ENCODE measurements around the gene LKAAEAR1.
"Not testable (repeated sequence)": the region's sequence is repeated elsewhere in the genome, so short reads cannot be mapped to it uniquely, and the experiment has no call there.

Gene LKAAEAR1

DNA sequence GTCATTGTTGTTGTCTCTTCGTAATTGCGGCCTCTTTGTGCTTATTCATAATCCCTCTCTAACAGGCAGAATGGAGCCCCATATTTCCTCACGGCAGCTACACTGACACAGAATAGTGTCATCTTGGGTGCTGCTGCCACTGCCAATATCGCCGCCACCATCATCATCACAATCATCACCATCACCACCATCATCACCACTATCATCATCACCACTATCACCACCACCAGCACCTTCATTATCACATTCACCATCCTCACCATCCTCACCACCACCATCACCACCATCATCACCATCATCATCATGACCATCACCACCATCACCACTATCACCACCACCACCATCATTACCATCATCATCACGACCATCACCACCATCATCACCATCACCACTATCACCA, 12.3 kb upstream of the LKAAEAR1 start:
- DNase-seq, result no peak

DNA sequence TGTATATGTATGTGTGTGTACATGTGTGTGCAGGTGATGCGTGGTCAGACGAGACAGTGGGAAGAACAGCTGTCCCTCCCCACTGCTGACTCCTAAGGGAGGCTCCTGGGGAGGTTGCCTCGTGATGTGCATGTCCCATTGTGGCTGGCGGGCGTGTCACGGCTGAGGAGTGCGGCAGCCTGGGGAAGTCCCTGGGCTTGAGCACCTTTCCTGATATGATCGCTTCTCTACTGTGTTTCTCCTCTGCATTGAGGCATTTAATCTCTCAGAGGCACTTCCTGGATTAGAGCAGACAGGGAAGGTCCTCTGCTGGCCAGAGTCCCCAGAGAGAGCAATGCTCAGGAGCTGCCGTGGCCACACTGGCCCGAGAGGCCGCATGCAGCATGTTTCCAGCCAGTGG, 11.7 kb upstream of the LKAAEAR1 start:
- DNase-seq, result no peak

DNA sequence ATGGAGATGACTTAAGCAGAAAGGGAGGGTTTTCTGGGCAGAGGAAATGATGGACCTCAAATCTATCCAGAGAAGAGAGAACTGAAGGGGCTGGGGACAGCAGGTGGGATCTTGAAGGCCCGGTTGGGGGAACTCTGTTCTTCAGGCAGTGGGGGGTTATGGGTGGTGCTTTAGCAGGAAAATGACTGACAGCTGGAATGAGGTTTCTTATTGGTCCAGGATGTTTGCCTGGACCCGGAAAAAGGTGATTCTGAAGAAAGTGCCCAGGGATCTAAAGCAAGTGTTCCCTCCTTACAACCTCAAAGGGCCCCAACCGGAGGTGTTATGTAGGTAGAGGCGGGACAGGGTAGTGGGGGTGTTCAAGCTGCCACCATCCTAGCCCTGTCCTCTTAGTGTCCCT, 11.3 kb upstream of the LKAAEAR1 start:
- DNase-seq, result no peak

DNA sequence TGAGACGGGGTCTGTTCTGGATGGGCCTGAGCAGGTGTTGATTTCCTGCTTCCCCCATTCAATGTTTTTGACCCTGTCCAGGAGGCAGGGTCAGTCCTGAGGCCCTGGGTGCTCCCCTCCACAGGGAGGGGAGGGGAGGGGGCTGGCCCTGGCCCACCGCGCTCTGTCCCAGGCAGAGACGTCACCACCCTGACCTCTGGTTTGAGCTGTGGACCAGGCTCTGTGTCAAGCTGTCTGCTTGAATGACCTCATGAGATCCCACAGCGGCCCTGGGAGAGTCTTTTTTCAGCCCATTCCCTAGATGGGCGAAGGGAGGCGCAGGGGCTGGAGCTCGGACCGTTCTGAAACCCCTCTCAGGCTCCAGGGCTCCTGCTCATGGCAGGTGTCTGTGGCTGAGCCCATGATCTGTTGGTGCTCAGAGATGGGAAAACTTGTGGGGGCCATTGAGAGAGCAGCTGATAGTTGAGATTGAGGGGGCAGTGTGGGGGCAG, 8.9 kb upstream of the LKAAEAR1 start:
- no peak for DNase-seq

DNA sequence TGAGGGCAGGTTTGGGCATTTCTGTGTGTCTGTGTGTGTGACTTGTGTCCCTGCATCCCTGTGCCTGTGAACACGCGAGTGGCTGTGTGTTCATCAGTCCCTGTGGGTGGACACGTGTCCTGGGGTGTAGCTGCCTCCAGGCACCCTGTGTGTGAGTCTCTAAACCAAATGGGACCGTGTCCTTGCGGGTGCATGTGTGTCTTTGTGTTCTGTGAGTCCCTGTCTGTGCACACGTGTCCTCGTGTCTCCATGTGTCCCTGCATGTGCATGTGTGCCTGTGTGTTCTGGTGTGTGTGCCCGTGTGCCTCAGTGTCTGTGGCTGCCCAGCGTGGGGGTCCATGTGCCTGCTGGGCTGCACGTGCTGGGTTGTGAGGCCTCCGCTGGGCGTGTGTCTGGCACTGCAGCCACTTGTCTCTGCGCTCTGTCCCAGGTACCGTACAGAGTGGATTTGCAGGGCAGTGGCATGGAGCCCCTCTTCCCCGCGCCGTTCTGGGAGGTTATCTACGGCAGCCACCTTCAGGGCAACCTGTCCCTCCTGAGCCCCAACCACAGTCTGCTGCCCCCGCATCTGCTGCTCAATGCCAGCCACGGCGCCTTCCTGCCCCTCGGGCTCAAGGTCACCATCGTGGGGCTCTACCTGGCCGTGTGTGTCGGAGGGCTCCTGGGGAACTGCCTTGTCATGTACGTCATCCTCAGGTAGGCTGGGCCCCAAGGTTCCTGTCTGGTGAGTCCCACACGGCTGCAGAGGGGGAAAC, 8.2 kb upstream of the LKAAEAR1 start:
- no peak for DNase-seq

DNA sequence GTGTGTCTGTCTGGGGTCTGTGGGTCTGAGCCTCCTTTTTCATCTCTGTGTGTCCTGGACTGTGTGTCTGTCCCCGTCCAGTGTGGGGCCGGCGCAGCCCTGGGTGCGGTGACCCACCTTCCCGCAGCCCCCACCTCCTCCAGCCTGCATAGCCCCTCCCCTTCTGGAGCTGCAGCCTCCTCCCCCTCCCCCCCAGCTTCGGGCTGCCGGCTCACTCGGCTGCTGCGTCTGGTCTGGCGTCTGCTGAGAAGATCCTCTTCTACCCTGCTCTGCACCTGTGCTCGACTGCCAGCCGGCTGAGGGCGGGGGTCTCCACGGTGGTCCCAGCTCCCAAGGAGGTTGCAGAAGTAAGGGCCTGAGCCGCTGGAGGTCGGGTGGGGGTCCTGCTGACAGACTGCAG, 7.6 kb upstream of the LKAAEAR1 start:
- no peak for DNase-seq

DNA sequence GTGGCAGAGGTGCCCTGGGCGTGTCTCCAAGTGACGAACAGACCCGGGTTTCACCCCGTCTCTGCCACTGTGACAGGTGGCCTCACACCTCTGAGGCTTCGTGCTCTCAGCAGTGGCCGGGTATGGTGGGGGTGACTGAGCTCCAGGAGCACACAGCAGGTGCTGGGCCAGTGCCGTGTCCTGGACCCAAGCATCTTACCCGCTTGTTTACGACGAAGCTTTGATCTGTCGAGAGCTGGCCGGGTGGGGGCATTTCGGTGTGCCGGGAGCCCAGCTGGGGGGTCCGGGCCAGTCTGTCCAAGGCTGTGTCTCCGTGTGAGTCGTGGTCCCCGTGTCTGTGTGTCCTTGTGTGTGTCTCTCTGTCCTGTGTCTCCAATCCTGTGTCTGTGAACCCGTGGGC, 7.1 kb upstream of the LKAAEAR1 start:
- DNase-seq, result no peak

DNA sequence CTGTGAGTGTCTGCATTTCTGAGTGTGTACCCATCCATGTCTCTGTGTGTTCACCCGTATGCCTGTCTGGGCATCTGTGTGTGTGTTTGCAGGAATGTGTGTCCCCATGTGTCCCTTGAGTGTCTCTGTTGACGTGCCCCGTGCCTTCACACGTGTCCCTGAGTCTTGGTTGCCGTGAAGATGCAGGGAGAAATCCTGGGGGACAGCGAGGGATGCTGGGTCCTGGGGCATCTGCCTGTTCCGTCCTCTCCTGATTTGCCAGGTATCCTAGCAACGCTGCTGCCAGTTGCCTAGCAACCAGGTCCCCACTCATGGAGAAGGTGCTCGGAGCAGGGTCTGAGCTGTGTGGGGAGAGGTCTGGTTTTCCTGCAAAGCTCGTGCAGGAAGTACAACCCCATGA, 6.0 kb upstream of the LKAAEAR1 start:
- no peak for DNase-seq

DNA sequence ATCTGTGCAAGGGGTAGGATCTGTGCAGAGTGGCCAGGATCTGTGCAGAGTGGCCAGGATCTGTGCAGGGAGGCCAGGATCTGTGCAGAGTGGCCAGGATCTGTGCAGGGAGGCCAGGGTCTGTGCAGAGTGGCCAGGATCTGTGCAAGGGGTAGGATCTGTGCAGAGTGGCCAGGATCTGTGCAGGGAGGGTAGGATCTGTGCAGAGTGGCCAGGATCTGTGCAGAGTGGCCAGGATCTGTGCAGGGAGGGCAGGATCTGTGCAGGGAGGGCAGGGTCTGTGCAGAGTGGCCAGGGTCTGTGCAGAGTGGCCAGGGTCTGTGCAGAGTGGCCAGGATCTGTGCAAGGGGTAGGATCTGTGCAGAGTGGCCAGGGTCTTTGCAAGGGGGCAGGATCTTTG, 4.4 kb upstream of the LKAAEAR1 start:
- DNase-seq, result not testable (repeated sequence)

DNA sequence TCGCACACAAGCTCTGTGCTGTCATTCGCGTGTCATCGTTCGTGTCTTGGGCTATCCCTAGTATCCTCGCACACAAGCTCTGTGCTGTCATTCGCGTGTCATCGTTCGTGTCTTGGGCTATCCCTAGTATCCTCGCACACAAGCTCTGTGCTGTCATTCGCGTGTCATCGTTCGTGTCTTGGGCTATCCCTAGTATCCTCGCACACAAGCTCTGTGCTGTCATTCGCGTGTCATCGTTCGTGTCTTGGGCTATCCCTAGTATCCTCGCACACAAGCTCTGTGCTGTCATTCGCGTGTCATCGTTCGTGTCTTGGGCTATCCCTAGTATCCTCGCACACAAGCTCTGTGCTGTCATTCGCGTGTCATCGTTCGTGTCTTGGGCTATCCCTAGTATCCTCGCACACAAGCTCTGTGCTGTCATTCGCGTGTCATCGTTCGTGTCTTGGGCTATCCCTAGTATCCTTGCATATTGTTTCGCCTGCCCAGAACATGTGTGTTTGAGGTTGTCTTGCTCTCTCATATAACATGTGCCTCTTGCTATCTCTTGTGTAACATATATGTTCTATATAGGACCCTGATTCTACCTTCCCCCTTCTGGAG, 3.1 kb upstream of the LKAAEAR1 start:
- DNase-seq, result not testable (repeated sequence)

DNA sequence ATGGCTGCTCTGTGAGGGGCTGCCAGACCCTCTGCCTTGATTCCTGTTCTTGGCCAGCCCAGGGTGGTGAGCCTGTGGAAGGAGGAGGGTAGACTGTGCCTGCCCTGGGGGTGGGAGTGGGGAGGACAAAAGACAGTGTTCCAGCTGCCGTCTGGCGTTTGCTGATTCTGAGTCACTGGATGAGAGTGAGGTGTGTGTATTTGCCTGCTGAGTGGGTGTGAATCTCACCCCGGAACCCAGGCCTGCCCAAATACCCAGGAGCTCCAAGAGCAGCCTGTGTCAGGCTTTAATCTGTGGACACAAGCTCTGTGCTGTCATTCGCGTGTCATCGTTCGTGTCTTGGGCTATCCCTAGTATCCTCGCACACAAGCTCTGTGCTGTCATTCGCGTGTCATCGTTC, 2.6 kb upstream of the LKAAEAR1 start:
- DNase-seq, result no peak

DNA sequence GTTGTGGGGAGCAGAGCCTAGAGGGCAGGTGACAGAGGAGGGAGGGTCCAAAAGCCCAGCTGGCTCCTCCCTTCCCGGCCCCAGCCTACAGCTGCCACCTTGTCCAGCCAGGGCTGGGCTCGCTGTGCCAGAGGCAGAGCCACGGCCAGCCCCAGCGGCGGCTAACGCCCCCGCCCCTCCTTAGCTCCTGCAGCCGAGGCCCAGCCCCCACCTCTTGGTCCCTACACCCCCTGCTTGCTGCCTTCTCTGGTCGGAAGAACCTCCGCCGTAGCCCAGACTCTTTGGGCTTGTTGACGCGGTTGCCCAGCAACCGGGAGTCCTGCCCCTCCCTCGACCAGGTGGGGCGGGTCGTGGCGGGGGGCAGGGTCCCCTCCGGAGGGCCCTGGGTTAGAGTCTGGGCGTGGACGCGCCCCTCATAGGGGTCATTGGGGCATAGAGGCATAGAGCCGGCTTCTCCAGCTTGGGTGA, 521 bp upstream of the LKAAEAR1 start:
- no peak for DNase-seq

DNA sequence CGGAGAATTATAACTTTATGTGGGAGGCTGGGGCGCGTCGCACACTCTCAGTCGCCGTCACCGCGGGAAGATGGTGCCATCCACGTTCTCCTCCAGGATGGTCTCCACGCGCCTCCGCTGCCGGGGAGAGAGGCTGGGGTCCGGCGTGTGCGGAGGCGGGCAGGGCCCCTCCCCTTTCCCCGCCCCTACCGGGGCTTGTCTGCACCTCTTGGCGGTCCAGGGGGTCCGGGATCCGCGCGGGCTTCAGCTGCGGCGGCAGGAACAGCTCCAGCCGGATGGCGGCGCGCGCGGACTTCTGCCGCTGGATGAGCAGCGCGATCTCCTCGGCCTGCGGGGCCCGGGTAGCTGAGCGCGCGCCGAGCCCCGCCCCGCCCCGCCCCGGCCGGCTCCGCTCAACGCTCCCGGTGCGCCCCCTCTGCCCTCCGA, 807 bp downstream of the LKAAEAR1 start:
- peak; percentile 71 for DNase-seq

DNA sequence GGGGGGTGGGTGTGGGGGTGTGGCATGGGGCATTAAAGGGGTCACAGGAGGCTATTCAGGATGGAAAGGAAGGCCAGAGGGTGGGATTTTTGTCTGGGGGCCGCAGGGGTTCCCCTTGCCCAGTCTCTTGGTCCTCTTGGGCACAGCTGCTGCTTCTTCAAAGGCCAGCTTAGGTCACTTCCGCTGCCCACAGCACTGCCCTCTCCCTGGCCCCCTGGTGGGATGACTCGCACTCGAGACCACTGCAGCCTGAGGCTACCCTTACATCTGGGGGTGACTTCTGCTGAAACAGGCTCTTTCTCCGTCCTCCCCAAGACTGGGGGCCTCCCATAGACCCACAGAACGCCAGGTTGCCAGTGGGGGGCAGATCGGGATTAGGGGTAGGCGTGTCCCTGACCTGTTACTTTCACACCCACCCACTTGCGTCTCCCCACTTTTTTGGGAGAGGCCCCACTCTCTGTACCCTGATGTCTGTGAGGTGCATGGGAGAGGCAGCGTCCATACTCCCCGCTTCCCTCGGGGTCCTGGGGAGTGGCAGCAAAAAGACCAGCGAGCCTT, 1.3 kb downstream of the LKAAEAR1 start:
- no peak for DNase-seq

DNA sequence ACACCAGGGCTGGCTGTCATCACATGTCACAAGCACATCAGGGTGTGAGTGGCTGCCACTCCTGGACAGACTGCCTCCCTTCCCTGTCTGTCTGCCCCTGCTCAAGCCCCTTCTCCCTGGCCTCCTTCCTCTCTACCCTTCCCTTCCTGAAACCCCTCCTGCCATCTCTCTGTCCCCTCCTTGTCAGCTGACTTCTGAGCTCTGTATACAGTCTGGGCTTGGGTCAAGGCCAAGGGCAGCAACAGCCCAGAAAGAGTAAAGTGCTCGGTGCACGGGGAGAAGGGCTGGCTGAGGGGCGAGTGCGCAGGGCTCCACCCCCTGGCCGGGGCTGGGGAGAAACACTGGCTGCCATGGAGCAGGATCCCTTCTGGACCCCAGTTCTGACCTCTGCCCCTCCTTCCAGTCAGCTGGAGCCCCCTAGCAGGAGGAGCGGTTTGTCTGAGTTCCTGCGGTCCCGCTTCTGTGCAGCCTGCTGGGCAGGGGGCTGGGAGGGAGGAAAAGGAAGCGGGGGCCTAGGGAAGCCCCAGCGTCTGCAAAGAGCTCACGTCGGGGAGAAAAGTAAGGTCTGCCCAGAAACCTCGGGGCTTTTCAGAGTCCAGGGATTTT, 2.0 kb downstream of the LKAAEAR1 start:
- no peak for DNase-seq

DNA sequence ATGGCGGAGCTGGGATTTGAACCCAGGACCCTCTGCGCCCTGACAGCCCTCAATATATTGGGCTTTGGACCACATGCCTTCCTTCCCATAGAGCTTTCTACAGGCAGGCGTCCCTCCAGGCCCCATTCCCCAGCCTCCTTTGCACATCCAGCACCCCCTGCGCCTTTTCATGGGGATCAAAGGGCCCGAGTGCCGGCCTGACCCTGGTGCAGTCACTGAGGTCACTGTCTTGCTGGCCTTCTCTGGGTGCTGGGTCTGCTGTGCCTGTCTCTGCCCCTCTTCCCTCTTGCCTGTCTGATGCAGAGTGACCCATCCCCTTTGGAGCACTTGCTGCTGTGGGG, 2.6 kb downstream of the LKAAEAR1 start:
- DNase-seq, result no peak

DNA sequence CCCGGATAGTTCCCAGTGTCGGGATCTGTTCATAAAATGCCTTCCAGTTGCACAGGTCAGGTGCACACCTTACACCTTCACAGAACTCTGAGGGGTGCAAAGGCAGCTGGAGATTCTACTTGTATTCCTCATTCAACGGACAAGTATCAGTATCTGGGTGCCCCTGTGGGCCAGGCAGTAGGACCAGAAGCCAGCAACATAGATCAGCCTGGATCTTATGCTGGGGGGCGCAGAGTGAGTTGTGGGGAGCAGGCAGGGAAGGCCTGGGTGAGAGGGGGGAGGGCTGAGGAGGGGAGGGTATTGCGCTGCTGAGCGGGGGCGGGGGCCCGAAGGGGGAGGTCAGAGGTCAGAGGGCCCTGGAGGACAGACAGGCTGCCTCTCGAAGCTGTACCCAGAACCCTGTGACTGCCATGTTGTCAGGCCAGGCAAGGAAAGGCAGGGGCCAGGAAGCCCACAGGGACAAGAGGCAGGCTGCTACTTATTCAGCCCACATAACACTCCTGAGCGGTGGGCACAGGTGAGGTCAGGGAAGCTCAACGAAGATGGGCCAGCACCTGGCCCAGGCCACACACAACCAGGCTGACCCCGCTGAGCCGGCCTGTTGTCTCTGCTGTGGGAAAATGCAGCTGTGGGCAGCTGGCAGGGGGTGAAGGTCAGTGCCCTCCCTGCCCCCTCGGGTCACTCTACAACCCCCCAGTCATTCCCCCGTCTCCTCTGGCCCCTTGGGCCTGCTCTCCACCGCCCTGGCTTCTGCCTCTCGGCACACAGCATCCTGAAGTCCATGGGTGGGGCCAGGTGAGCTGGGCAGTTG, 3.2 kb downstream of the LKAAEAR1 start:
- no peak for DNase-seq

DNA sequence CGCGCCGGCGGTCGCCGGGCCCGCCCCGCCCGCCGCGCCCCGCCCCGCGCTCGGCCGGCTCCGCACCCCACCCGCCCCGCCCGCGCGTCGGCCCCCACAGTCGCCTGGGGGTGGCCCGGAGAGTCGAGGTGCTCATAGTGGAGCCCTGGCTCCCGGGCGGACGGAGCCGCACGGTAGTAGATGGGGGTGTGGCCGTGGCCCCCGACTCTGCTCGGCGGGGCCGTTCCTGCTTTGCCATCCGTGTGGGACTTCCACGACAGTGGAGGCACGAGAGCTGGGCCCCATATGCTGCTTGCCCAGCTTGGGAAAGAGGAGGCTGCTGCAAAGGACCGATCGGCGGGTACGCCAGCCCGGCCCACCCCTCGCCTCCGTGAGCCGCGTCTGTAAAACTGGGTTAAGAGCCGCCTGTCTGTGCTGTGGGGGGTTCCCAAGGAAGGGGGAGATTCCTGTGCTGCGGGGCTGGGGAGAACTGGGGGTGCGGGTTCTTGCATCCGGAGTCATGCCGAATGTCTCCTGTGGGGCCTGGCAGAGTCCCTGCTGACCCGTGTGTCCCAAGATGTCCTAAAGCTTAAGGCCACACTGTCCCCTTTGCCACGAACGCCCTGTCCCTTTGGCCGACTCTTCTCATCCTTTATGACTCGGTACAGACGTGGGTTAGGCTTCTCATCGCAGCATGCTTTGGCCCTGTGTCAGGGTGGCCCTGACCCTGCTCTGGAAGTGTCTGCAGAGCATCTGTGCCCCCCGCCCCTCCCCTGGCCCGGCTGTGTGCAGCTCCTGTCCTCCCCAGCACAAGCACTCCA, 4.0 kb downstream of the LKAAEAR1 start, which contains the start of gene OPRL1:
Gene OPRL1, plus strand, starts transcription at position 70 of the 800 bp plus-strand sequence. CDS start 12,639 bp downstream, outside the sequence.
- no peak for DNase-seq

DNA sequence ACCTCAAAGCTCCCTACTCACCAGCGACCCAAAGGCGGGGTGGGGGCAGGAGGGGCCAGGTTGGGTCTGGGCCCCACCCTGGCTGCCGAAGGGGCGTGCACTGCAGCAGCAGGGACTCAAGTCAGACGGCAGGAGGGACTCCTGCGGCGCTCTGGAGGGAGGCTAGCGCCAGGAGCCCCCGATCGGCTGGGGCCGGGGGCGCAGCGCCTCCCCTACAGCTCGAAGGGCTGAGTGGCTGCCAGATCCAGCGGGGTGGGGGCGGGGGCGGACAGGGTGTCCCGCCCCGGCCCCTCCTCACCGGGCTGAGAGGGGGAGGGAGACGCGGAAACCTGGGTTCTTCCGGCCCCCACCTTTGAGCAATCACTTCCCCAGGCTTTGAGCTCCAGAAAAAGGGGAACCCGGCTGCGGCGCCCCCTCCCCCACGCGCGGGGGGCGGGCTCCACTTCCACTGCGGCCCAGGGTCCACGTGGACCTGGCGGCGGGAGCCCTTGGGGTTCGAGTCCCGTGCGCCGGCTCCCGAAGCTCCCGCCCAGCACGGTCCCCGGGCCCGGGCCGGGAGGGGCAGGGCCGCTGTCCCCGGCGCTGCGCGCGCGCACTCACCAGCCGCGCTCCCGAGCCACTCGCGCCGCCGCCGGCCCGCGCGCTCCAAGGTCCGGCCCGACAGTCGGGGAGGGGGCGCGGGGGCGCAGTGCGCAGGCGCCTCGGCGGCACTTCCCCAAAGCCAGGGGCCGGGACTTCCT, 4.8 kb downstream of the LKAAEAR1 start, which contains the start of gene RGS19:
Gene RGS19, minus strand, starts transcription at position 246 of the 740 bp plus-strand sequence. CDS start 2,632 bp downstream, outside the sequence.
- peak; percentile 66 for DNase-seq

DNA sequence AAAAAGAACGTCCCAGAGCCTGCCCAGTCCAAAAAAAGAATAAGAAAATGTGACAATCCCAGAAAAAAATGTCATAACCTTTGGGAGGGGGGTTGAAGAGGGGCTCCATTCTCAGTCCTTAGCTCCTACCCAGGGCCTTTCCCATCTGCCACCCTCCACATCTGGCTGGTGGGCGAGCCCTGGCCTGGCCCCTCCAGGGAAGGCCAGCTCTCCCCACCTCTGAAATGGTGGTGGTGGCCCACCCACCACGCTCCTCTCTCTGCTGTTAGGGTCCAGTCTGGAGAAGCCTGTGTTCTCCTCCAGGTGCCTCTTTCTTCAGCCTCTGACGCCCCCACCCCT, 5.3 kb downstream of the LKAAEAR1 start:
- DNase-seq, result no peak

DNA sequence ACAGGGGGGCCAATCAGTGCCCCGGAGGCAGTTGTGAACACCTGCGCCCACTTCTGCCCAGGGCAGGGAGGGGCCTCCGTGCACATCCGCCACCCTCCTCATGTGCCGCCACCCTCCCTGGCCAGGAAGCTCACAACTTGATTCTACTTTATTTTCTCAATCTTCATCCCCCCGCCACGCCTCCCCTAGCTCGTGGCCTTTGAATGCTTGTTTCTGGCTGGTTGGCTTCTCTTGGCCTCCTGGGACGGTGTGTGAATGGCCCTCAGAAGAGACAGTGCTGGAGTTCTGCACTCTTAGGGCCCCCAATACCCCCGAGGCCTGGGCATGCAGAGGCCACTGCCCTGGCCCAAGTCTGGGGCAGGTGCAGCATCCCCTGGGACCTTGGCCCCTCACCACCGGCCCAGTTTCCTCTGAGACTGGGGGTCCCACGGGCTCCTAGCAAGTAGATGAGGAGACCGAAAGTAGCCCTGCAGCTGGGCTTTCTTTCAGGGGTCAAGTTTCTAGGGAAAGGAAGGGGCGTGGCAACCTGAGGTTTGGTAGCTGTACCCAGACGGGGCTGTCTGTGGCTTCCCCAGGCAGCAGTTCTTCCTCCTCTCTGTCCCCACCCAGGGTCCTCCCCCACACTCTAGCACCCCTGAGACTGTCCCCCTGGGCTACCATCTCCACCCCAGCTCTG, 6.2 kb downstream of the LKAAEAR1 start:
- peak; percentile 47 for DNase-seq
